Tongue (tissue), 2 donors: ENCODE data around the gene SLC12A4. TPM values are rescaled to one million over a fixed set of nuclear protein-coding genes. Genes with fewer than 3 reads are reported as not detected.
A peak's percentile ranks its signal among the peaks of the same experiment; 100 is the strongest.
"Not testable (repeated sequence)": the region's sequence is repeated elsewhere in the genome, so short reads cannot be mapped to it uniquely, and the experiment has no call there.

Experiments used
- DNase-seq: peaks from one replicate; pipeline ENCODE4 v3.0.0-alpha.2; 2015
- total RNA-seq: library from RNA; depleted of rRNA; stranded (reverse); fragments of >200 nt; gene quantifications from one replicate; pipeline ENCODE4 v1.2.3, GENCODE V29; 2014

Gene SLC12A4
- total RNA-seq, 1 donor from 2014 or later = 70.4 TPM

DNA sequence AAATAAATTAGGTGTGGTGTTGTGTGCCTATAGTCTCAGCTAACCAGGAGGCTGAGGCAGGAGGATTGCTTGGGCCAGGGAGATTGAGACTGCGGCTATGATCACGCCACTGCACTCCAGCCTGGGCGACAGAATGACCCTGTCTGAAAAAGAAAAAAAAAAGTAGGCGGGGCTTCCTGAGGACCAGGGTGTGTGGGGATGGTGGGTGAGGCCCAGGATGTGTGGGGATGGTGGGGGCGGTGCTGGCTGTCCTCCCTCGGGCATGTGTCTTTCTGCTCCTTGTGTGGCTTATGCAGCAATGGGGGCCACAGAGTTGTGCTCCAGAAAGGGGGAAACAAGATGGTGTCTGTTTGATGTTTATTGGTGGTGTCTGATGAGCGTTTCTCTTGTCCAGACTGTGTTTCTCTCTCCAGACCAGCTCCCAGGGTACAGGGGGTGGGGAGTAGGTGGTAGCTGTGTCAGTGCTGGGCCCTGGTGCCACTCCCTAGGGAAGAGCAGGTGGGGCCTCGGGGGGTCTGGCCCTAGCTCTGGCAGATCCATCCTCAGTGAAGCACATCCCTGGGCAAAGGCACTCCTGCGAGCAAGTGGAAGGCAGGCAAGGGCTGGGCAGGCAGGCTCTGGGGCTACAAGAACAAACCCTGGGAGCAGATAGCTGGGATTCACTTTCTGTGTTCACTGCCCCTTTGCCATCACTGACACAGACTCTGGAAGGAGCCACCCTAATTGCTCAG lies 26.8 kb downstream of the SLC12A4 start:
- DNase-seq = no peak

DNA sequence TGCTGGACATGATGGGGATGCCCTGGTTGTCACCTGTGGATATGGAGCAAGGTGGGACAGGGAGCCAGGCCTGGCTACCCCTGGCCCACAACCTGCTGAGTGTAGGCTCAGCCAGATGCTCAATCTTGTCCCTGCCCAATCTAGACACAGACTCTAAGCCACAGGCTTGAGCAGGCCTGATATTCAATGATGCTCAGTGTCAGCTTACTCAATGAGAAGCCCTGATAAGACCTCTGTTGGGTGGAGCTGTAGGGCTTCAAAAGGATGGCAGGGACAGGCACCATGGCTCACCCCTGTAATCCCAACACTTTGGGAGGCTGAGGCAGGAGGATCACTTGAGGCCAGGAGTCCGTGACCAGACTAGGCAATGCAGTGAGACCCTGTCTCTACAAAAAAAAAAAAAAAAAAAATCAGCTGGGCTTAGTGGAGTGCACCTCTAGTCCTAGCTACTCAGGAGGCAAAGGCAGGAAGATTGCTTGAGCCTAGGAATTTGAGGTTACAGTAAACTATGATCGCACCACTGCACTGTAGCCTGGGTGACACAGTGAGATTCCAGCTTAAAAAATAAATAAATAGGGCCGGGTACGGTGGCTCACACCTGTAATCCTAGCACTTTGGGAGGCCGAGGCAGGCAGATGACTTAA lies 27.9 kb downstream of the SLC12A4 start:
- DNase-seq = no peak

DNA sequence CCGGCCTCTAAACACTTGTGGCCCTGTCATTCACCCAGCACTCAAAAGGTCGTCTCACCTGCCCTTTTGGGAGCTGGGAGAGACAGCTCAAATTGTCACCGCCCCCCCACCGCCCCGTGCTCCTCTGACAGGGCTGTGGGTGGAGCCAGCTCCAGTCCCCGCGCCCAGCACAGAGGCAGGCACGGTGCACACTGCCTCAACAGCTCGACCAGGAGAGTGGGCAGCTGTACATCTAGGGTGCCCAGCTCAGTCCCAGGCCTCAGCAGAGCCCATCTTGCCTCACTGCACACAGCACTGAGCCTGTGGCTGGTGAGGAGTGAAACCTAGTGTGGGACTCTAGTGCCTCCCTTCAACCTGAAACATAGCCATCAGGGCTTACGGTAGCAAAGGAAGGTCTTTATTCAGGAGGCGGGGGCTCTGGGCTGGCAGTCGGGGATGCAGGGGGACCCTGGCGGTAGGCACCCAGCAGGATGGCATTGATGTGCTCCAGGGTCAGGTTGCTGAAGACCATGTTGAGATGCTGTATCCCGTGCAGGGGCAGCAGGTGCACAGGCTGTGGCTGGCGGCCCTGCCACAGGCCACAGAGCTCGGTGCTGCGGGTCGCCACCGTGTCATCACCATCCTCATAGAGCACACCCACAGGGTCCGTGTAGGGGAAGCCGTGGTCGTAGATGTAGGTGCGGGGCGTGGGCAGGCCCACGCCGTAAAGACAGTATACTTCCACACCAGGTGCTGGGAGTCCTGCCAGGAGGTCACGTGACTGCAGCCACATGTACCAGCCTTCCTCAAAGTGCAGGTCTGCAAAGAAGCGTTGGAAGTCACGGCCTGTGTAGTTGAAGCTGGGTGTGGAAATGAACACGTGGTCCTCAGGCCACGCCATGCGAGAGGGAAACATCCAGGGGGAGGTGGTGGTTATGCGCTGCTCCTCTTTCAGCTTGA lies 28.7 kb downstream of the SLC12A4 start:
- no peak for DNase-seq

DNA sequence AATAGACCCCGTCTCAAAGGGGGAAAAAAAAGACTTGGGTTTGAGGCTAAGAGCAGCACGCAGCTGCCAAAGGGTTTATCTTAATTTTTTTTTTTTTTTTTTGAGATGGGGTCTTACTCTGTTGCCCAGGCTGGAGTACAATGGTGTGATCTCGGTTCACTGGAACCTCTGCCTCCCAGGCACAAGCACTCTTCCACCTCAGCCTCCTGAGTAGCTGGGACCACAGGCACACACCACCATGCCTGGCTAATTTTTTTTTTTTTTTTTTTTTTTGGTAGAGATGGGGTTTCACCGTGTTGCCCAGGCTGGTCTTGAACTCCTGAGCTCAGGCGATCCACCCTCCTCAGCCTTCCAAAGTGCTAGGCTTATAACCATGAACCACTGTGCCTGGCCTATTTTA lies 30.7 kb downstream of the SLC12A4 start:
- not testable (repeated sequence) for DNase-seq

DNA sequence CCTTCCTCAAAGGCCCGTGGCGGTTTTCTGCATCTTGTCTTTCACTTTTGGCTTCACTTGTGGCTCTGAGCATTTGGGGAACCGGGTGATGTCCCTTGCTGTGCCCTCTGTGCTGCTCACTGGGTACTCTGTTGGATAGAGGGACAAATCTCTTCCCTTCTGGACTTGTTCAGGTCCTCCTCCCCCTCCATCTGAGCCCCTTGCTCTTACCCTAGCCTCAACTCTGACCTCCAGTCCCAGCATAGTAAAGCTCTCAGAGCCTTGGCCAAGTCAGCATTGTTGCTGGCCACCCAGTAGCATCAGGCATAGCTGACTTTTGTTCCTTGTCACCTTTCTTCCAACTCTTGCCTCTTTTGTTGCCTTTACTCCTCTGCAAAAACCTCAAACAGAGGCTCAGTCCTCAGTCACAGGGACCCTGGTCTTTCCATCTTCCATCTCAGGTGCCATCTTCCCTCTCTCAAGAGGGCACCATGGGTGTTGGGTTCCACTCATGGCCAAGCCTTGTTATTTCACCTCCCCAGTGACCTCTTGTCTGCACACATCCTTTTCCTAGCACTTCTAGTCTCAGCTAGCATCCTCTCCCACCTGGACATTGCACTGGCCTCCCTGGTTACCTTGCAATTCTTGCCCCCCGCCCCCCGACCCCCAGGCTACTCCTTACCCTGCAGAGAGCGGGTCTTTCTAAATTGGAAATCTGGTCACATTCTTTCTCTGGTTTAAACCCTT lies 31.4 kb downstream of the SLC12A4 start:
- DNase-seq = peak; percentile 68

DNA sequence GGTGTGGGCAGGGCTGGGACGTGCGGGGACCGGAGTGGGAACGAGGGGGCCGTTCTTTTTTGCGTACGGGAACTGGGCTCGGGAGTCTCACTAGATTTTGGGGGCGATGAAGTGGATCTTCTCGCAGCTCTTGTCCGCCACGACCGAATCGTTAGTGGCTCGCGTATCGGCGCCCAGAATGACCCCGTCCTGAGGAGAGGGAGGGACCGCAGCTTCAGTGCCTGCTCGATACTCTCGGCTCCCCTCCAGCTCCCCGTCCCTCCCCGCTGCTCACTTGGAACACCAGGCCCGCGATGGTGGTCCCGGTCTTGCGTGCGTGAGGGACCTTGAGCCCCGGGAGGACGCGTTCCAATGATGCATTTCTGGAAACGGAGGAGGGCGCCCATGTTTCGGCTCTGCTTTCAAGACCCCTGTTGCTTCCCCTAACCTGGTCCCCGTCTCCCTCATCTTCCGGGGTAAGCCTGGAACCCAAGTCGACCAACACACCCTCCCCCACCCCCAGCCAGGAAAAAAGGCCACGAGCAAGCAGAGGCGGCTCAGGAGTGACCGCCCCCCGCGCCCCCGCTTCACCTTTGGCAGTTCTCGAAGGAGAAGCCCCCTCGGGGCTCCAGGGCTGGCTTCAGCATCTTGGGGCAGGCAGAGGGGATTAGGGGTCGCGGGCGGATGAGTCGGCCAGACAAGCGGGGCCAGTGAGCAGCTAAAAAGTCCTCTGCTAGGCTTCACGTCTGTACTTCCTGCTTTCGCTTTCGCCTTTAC lies 32.1 kb downstream of the SLC12A4 start, which contains the start of gene PSMB10:
Gene PSMB10, minus strand, starts transcription at position 727 of the 756 bp plus-strand sequence. Its CDS starts 101 bp downstream, at position 626.
- peak; percentile 44 for DNase-seq

DNA sequence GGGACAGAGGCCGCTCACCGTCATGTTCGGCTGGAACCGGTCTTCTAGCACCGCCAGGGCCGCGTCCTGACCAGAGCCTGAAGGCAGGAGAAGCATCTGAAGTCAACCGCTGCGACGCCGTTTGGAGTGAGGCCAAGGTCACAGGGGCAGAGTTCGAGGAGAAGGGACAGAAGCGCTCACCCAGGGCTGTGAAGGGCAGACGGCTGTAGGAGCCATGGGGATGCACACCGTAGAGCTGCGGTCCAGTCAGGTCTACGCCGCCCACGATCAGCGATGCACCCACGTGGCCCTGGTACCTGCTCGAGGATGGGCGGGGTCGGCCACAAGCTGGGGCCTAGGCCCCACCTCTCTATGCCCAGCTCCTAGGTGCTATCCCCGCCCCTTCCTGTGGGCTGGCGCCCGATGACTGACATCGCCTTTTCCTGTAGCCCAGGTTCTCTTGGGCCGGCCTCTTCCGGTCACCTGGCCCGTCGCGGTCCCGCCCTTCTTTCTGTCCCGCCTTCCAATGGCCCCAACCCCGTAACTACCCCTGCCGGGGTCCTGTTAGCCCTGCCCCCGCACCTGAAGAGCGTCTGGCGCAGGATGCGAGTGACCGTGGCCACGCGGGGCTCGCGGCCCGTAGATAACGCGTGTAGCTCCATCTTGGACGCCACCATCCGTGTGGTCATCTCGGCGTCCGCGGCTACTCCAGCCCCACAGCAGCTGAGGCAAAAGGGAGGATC lies 32.9 kb downstream of the SLC12A4 start:
- peak; percentile 98 for DNase-seq

DNA sequence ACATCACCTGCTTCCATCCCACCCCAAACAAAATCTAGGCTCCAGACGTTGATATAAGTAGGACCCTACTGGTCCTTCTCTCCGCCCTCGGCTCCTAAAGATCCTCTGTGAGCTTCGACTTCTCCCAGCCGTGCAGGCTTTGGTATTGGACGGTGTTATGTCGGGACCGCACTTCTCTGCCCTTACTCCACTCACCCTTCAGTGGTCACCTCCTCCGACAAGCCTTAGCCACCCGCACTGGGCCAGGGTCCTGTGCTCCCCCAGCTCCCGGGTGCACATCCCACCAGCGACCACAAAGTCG lies 33.4 kb downstream of the SLC12A4 start:
- no peak for DNase-seq

DNA sequence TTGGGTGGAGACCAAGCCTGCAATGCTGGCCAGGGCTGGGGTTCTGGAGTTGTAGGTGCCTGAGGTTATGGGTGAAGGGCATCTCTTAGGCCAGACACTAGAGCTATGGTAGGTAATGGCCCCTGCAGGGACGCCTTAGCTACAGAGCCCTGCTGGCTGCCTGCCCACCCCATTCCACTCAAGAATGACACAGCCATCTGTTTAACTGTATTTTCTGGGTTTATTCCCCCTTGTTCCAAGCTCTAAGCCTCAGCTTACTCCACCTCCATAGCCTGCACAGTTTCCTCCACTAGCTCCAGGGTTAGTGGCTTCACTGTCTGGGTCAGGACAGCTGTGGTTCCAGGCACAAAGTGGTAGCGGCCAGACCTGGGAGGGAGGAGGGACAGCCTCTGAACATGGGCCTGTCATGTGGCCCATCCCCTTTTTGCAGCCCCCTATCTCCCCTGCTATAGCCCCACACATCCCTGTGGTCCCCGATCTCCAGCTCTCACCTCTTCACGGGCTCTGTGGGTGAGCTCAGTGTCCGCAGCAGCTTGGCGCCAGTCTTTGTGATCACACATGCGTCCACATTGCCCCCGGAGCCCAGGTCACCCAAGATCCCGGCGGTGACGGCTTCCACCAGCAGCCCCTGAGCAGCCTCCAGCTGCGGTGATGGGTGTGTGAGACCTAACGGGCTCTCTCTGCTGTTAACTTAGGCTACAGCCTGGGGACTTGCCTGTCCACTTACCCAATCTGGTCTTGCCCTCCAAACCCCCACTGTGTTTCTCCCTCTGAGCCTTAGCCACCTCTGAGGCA lies 33.9 kb downstream of the SLC12A4 start:
- no peak for DNase-seq

DNA sequence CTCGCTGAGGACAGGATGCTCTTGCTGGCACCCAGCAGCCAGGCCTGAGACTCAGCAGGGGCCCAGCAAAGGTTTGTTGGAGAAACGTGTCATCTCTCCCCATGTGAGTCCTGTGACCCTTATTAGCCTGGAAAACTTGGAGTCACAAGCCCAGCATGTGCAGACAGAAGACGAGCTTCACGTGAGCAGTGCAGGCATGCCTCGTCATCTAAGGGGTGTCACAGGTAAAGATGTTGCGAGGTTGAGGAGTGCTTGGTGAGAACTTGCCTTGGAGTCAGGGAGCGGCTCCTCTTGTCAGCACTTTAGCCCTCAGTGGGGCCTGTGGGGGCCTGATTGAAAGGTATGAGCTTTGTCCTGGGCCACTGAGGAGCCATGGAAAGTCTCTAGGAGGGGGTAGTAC lies 34.6 kb downstream of the SLC12A4 start:
- DNase-seq = no peak

DNA sequence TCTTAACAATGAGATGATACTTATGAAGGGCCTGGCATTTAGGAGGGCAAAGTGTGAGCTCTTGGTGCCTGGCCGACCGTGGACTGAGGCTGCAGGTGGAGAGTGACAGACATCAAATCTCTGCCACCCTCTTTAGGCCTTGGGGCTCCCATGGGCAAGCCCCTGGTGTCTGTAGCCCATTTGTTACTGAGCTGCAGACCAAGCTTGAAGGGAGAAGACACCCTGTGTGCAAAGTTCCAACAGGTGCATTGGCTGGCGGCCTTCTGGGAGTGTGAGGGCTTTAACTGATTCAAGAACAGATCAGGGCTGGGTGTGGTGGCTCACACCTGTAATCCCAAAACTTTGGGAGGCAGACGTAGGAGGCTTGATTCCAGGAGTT lies 36.0 kb downstream of the SLC12A4 start:
- DNase-seq = no peak

DNA sequence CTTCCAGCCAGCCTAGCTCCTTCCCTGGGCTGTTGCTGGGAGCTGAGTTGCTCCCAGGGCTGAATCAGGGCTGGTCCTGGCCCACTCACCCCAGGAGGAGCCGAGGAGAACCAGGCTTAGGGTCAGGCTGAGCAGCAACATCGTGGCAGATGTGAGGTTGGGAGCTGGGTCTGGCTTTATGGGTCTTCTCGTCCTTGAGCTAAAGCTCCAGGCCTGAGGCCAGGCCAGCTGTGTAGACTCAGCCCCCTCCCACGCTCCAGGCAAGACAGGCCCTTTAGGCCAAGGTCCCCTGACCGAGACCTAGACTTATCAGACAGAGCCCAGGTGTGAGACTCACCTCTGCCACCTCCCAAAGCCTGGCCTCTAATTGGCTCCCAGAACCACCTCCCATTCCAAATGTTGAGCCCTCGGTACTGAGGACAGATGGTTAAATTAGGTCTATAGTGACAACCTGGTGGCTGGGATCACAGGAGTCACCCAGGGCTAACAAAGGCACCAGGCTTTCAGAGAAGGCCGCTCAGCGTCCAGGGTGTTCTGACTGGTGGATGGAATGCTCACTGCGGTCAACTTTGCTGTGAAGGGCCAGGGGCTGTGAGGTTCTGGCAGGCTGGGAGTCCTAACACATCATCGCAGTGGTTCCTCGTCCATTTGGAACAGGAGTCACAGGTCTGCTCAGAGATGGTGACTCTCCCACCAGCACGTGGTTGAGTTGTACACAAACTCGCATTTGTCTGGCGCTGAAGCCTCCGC lies 36.5 kb downstream of the SLC12A4 start, which contains the start of gene CTRL:
Gene CTRL, minus strand, starts transcription at position 151 of the 750 bp plus-strand sequence. Its CDS starts 10 bp downstream, at position 141.
- DNase-seq = no peak

DNA sequence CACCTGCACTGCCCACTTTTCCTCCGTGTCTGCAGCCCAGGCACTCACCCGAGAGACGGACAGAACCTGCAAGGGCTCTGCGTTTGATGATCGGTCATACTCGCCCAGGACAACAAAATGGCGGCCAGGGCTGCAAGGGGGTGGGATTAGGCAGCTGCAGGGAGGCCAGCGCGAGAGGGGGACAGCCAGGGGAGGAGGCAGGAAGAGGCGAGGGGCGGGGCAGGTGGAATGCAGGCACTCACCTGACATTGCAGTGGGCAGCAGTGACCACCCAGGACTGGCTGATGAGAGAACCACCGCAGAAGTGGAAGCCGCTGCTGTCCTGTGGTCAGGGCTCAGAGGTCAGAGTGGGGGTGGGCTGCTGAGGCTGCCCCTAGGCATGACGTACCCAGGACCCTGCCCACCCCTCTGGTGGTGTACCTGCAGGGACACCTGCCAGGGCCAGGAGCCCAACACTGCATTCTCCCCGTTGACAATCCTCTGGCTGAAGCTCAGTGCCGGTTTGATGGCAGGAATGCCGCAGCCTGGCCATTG lies 37.7 kb downstream of the SLC12A4 start:
- no peak for DNase-seq

DNA sequence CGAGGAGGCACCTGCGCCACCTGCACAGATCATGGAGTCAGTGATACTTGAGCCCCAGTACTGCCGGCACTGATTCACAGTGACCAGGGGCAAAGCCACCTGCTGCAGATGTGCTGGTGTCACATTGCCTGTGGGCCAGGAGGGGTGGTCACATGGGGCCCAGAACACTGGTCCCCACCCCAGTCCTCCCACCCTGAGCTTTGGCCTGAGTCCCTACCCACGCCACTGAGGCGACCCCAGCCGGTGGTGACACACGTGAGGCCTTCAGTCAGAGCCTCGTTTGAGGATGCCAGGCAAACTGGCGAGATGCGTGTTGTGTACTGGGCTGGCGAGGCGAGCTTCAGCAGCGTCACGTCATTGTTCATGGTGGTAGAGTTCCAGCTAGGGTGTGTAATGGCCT lies 38.2 kb downstream of the SLC12A4 start:
- DNase-seq = no peak

DNA sequence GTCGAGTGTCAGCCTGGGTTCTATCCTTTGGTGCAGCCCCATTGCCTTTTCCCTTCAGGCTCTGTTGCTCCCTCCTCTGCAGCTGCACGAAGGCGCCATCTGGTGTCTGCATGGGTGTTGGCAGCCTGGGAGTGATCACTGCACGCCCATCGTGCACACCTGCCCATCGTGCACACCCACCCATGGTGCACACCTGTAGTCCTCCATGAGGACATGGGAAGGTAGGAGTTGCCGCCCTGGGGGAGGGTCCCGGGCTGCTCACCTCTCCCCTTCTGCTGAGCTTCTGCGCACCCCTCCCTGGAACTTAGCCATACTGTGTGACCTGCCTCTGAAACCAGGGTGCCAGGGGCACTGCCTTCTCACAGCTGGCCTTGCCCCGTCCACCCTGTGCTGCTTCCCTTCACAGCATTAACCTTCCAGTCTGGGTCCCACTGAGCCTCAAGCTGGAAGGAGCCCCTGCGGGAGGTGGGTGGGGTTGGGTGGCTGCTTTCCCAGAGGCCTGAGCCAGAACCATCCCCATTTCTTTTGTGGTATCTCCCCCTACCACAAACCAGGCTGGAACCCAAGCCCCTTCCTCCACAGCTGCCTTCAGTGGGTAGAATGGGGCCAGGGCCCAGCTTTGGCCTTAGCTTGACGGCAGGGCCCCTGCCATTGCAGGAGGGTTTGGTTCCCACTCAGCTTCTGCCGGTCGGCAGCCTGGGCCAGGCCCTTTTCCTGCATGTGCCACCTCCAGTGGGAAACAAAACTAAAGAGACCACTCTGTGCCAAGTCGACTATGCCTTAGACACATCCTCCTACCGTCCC lies 39.7 kb downstream of the SLC12A4 start:
- DNase-seq = peak; percentile 84

DNA sequence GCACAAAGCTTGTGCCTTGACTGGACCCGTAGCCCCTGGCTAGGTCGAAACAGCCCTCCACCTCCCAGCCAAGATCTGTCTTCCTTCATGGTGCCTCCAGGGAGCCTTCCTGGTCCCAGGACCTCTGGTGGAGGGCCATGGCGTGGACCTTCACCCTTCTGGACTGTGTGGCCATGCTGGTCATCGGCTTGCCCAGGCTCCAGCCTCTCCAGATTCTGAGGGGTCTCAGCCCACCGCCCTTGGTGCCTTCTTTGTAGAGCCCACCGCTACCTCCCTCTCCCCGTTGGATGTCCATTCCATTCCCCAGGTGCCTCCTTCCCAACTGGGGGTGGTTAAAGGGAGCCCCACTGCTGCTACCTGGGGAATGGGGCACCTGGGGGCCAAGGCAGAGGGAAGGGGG lies 40.3 kb downstream of the SLC12A4 start:
- no peak for DNase-seq

DNA sequence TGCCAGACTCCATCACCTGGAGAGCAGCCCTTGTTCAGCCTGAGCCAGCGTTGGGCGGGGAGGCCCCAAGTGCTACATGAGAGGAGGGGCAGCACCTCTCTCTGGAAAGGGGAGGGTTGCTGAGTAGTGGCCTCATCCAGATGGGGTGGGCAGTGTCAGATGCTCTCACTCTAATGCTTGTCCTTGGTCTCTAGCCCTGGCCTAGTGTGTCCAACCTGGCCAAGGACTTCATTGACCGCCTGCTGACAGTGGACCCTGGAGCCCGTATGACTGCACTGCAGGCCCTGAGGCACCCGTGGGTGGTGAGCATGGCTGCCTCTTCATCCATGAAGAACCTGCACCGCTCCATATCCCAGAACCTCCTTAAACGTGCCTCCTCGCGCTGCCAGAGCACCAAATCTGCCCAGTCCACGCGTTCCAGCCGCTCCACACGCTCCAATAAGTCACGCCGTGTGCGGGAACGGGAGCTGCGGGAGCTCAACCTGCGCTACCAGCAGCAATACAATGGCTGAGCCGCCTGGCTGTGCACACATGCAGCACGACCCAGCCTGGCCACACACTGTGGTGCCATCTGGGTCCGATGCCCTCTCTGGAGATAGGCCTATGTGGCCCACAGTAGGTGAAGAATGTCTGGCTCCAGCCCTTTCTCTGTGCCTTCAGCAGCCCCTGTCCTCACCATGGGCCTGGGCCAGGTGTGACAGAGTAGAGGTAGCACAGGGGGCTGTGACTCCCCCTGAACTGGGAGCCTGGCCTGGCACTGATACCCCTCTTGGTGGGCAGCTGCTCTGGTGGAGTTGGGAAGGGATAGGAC lies 41.1 kb downstream of the SLC12A4 start:
- no peak for DNase-seq
